DND-41 (cell line): ENCODE measurements around the gene NDUFS2.

ENCODE experiments used
- EZH2 ChIP-seq: IDR thresholded peaks from 3 replicates; pipeline ENCODE4 v1.6.1; 2012; ENCODE audit warnings: borderline replicate concordance, low read depth, mild to moderate bottlenecking, moderate library complexity, low read length, inconsistent platforms; ENCODE audit not compliant: severe bottlenecking
- TF ChIP-seq, protein P1 (sequence below): IDR thresholded peaks from 2 replicates; pipeline ENCODE4 v1.5.1; 2012; ENCODE audit warnings: borderline replicate concordance, low read length, moderate library complexity, mild to moderate bottlenecking; ENCODE audit not compliant: poor library complexity, severe bottlenecking; ENCODE audit errors: extremely low read depth

DNA sequence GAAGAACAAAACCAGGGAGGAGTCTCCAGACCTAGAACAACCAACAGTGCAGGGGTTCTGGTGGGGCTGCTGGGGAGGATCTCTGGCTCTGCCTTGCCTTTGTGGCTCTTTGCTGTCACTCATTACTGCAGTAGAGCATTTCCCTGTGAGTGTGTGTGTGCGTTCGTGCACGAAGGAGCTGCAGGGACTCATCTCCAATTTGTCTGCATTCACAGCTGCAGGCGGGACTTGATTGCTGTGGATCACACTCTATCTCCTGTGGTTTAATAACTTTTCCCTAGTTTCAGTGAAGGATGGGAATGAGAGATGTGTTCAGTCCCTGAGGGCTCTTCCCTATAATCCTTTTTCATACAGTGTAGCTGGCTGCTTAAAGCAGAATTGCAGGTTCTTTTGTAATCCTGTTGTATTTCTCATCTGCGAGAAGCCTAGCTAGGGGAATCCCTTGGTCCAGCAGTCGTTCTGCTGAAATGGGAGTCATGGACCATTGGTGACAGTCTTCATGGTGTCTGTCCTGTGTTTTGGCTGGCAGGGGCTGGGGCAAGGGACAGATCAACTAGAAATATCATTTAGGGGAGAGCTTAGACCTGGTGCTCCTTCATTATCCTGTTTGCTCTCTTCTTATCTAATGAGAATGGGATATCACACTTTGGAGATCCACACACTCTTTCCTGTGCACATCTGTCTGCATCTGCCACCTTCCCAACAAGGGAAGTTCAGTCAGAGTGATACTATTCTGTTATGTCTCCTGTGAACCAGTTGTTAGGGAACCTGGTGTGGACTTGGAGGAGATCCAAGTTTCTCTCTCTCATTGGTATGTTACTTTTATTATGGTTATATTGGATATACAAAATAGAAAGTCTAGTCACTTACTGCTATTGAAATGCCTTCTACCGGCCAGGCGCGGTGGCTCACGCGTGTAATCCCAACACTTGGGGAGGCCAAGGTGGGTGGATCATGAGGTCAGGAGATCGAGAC, 59.4 kb downstream of the NDUFS2 start:
- TF ChIP-seq, protein P1, sequence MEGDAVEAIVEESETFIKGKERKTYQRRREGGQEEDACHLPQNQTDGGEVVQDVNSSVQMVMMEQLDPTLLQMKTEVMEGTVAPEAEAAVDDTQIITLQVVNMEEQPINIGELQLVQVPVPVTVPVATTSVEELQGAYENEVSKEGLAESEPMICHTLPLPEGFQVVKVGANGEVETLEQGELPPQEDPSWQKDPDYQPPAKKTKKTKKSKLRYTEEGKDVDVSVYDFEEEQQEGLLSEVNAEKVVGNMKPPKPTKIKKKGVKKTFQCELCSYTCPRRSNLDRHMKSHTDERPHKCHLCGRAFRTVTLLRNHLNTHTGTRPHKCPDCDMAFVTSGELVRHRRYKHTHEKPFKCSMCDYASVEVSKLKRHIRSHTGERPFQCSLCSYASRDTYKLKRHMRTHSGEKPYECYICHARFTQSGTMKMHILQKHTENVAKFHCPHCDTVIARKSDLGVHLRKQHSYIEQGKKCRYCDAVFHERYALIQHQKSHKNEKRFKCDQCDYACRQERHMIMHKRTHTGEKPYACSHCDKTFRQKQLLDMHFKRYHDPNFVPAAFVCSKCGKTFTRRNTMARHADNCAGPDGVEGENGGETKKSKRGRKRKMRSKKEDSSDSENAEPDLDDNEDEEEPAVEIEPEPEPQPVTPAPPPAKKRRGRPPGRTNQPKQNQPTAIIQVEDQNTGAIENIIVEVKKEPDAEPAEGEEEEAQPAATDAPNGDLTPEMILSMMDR = no peak
- TF ChIP-seq EZH2 = no peak
